CD4-positive, alpha-beta T cell treated with Interleukin-6 at 100 ng/mL for 8 hours (primary cell): ENCODE measurements around the gene RNF144A.

Experiments used
- DNase-seq: peaks from one replicate; pipeline ENCODE4 v3.0.0-alpha.2; 2020; ENCODE audit warnings: mixed read lengths, low spot score

The RNF144A gene

GRCh38 chr2:6908291-6908690 is 8.9 kb upstream of the RNF144A start:
- no peak for DNase-seq

- DNase-seq, result peak; percentile 81
These were observed 7.5 kb upstream of the RNF144A start for GRCh38 chr2:6909431-6910385.

- DNase-seq, result no peak
These were observed 5.5 kb upstream of the RNF144A start for GRCh38 chr2:6911721-6912120.

- peak; percentile 71 for DNase-seq
These were observed 3.6 kb upstream of the RNF144A start for GRCh38 chr2:6913415-6914157.

GRCh38 chr2:6914828-6915227 is 2.4 kb upstream of the RNF144A start:
- no peak for DNase-seq

GRCh38 chr2:6915399-6915798 is 1.8 kb upstream of the RNF144A start:
- no peak for DNase-seq

- DNase-seq, result no peak
These were observed 988 bp upstream of the RNF144A start for GRCh38 chr2:6916224-6916623.

- DNase-seq, result no peak
These were observed 509 bp upstream of the RNF144A start for GRCh38 chr2:6916736-6917070.

- no peak for DNase-seq
These were observed 679 bp downstream of the RNF144A start for GRCh38 chr2:6917761-6918421.

GRCh38 chr2:6919901-6920742 is 2.9 kb downstream of the RNF144A start:
- DNase-seq, result no peak

- no peak for DNase-seq
These were observed 3.5 kb downstream of the RNF144A start for GRCh38 chr2:6920743-6921064.

- DNase-seq, result no peak
These were observed 4.2 kb downstream of the RNF144A start for GRCh38 chr2:6921321-6921922.

- no peak for DNase-seq
These were observed 5.0 kb downstream of the RNF144A start for GRCh38 chr2:6922201-6922656.

GRCh38 chr2:6923319-6923718 is 6.1 kb downstream of the RNF144A start:
- no peak for DNase-seq

- DNase-seq, result no peak
These were observed 7.1 kb downstream of the RNF144A start for GRCh38 chr2:6924101-6924923.

GRCh38 chr2:6924924-6925409 is 7.8 kb downstream of the RNF144A start:
- no peak for DNase-seq

- no peak for DNase-seq
These were observed 9.0 kb downstream of the RNF144A start for GRCh38 chr2:6926071-6926732.

- no peak for DNase-seq
These were observed 10.0 kb downstream of the RNF144A start for GRCh38 chr2:6927186-6927585.

GRCh38 chr2:6927753-6928152 is 10.5 kb downstream of the RNF144A start:
- DNase-seq, result no peak

GRCh38 chr2:6928452-6928851 is 11.2 kb downstream of the RNF144A start:
- no peak for DNase-seq
